Stimulated activated CD8-positive, alpha-beta memory T cell treated with anti-CD3 and anti-CD28 coated beads, Interleukin-12 subunit alpha, Interleukin-12 subunit beta, amount 100 ng/mL, for 24 hours (primary cell): Measurements from ENCODE around the gene IL20RA.

Experiments used
- DNase-seq: peaks from one replicate; pipeline ENCODE4 v3.0.0-alpha.2; 2020; ENCODE audit errors: extremely low read depth

The IL20RA gene

DNA sequence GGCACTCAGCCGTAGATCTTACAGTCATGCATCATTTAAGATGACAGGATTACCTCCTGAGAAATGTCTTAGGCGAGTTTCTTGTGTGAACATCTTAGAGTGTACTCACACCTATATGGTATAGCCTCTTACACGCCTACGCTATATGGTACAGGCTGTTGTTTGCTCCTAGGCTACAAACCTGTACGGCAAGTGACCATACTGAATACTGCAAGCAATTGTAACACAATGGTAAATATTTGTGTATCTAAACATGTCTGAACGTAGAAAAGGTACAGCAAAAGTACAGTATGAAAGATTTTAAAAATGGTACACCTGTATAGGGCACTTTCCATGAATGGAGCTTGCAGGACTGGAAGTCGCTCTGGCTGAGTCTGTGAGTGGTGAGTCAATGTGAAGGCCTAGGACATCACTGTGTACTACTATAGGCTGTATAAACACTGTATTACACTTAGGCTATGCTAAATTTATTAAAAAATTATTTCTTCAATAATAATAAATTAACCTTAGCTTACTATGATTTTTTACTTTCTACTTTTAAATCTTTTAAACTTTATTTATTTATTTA is 541 bp upstream of the IL20RA start:
- no peak for DNase-seq

DNA sequence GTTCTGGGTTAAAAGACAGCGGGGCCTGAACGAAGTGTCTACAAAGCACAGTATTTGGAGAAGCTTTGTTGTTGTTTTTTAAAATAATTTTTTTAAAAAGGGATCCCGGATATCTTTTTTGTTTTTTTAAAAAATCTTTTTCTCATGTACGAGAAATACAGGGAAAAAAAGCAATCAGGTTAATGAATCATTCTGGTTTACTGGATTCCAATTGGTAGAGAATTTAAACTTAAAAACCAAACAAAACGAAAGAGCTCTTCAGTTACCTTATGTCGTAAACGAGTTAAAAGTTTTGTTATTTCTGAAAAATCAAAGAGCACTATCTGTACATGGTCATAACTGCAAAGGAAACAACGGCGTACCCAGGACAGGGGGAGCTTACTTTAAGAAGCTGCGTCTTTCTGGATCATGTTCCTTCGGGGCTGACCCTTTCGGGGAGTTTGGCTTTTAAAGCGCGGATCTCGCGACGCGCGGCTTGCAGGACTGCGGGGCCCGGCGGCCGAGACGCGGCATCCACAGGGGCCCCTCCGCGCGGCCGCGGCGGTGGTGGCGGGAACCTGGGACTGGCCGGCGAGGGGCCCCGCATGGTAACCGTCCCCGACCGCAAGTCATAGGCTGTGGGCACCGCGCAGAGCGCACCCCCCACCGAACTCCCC is 927 bp downstream of the IL20RA start:
- no peak for DNase-seq

DNA sequence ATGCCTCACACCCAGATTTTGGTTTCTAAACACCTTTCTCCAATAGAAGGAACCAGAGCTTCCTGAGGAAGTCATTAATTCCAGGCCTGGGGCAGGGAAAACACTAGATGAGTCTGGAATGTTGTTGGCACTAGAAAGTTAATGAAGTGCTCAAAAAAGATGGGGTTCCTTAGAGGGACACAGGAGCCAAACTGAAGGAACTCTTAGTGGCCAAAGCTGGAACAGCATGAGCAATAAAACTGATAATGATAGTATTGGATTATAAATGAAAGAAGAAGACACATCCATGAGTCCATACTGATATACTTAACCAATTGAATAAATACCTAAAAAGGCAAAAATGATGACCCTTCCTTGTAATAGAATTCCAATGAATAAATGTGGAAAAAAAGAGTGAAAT is 4.4 kb downstream of the IL20RA start:
- DNase-seq, result no peak

DNA sequence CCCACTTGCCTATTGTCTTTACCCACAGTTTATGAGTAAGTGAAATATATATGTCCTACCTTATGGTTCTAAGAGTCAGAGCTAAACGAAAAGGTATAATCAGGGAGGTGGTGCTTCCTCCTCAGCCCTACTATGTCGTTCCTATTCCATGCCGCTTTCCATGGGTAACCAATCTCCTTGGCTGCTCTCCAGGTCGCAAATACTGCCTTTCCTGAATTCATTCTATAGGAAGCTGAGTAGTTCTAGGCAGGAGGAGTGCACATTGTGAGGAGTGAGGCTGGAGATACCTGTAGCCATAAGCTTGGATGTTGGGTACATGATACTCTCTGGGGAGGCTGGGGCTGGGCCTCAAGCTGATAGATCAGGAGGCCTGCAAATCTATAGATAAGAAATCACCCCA is 5.8 kb downstream of the IL20RA start:
- DNase-seq, result no peak

DNA sequence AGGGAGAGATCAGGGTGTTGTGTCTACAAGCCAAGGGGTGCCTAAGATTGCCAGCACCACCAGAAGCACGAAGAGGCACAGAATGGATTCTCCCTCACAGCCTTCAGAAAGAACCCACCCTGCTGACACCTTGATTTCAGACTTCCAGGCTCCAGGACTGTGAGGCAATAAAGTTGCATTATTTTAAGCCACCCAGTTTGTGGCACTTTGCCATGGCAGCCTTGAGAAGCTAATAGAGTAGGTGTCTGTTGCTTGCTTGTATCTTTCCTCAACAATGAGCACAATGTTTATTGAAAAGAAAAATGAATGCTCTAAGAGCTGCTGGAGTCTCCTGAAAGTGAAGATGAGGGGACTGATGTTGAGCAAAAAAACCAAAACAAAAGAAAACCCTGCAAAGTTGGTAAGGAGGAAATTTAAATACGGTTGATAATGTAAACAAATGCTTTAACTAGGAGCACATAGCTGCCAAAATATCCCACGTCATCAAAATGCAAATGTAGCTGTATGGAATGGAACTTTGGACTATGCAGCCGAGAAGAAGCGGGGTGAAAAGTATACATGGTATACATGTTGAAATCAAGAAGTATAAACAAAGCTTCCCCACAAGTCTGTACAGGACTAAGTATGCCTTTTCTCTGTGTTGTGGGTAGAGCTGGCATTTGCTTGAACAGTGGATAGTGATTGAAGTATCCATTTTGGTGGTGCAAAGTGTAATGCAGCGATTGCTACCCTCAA is 8.0 kb downstream of the IL20RA start:
- no peak for DNase-seq

DNA sequence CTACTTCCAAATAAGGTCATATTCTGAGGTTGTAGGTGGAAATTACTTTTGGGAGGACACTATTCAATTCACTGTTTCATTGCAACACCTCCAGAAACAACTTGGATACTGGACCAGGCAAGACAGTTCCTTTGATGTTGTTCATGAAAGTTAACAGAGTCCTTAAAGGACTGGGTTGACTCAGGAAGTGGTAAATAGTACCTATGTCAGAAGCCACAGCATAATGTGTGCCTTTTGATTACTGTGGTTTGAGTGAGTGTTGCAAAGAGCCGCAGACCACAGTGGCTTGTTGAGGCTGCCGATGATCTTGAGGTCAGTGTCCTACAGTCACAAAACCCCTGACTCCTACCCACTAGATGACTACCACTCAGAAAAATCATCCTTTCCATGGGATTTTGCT is 10.9 kb downstream of the IL20RA start:
- peak; percentile 20 for DNase-seq

DNA sequence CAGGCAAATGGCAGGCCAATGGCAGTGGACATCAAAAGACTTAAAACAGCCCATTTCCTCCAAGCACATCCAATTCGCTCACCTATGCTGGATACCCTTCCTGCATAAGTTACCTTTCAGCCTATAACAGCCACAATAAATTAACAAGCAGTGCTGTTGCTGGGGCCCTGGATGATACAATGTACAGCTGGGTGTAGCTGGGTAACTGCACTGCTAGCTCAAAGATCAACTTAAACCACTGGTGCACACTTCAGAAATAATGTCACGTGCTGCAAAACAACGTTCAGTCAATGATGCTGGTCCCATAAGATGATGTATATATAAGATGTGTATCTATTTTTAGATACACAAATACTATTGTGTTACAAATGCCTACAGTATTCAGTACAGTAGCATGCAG is 13.6 kb downstream of the IL20RA start:
- no peak for DNase-seq

DNA sequence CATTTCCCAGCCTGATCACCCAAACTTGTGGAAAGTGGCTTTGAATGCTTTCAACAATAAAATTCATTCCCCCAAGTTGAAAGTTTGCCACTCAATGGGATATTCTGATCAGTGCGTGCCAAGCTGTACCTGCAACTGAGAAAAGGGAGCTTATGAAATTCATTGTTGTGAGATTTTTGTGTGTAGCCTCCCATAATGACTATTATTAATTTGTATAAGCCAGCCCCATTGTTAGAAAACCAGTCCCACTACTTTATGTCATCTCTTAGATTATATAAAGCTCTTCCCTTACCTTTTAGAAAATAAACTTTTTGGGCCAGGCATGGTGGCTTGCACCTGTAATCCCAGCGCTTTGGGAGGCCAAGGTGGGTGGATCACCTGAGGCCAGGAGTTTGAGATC is 15.9 kb downstream of the IL20RA start:
- no peak for DNase-seq

DNA sequence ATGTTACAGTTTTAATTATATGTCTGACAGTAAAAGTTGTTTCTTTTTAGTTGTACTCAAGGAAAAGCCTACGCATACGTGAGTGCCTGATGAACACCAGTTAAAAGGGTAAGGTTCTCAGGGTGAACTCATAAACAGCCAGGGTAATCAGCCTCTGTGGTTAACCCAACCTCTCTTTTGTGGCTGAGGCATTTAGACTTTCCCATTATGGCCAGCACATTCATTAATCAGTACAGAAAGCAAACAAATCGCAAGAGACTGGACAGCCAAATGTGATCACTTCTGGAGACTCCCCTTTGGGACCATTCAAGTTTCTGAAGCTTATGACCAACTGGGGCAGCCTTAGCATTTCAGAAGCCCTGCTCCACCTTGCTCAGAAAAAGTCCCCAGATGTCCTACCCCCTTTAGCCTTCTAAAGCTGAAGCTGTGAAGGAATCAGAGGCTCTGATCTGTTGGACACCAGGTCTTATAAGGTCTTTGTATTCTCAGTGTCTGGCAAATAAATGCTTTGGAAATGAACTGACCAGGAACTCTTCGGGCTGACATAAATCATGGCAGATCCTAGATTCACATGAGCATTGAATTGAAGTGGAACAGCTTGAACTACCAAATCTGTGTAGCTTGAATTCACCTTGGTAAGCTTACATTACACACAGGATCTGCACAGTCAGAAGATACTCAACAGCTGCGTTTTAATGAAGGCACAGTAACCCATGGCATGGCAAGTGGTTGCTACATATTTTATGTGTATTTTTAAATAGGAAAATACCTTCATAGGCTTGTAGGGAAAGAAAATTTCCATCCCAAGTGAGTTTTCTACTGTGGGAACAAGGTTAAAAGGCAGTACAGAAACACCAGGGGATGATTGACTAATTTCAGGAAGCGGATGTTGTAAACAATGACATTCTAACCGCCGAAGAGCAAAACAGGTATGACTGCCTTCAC is 18.7 kb downstream of the IL20RA start:
- no peak for DNase-seq

DNA sequence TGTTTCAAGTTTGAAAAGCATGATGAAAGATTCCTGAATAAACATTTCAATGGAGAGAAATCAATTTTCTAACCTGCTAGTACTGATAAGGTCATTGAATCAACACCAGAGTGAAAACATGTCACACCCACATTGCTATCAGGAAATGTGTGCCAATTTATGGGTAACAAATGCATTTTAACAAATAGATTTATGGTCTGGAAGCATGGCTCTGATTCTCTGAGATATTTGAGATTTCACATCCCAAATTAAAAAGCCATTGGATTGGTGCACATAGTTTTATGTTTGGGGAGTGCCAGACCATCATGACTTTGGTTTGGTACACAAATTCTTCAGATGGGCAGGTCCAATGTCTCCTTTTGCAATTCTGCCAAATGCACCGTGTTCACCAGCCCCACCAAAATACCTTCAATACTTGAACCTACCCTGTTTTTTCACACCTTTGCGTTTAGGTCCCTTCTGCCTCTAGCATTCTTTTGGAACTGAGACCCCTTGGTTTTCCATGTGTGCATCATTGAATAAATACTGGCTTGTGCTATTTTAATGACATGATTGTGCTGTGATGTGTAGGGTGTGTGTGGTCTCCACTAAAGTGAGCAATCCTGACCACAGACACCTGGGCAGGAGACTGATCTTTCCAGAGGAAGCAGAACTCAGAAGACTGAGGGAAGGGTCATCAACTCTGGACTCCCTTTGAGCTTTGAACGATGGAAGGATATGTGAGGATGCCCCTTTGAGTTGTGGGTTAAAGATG is 20.4 kb downstream of the IL20RA start:
- DNase-seq, result no peak

DNA sequence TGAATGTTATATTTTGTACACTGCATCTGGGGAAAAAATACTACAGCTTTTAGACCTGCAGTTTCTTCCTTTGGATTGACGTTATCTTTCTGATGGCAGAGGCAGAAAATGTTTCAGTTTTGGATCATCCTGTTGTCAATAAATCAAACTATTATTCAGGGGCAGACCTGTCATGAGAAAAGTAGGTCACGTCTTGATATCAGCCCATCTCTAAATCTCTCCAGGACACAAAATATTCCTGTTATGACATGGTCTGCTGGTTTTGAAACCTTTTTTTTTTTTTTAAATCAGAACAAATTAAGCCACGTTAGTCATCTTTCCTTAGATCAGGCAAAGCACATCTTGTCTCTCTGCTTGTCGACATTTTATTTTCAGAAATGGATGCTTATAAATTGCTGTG is 24.0 kb downstream of the IL20RA start:
- no peak for DNase-seq

DNA sequence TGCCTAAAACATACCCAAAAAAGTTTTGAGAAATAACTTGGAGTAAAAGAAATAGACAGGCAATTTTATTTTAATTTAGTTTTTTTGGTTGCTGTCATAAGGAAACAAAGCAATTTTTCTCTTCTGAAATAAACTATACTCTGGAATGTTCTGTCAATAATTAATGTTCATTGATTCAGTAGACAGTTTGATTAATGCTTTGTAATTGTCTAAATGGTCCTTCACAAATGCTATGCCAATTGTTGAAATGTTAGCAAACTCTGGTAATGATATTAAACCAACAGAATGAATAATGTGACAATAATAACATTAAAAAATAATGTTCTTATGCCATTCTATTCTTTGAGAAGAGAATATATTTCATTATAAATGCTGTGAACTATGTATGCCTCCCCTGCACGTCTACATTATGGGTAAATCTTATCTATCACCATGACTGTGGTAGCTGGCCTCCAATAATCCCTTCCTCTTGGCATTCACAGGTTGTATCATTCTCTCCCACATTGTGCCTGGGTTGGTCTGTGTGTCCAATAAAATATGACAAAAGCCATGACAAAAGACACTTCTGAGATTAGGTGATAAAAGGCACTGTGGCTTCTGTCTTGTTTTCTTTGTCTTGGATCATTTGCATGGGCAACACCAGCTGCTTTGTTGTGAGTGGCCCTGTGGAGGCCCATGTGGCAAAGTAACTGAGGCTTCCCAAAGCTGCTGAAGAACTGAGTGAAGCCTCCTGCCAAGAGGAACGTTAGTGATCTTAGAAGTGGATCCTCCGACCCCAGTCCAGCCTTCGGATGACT is 25.1 kb downstream of the IL20RA start:
- DNase-seq, result no peak

DNA sequence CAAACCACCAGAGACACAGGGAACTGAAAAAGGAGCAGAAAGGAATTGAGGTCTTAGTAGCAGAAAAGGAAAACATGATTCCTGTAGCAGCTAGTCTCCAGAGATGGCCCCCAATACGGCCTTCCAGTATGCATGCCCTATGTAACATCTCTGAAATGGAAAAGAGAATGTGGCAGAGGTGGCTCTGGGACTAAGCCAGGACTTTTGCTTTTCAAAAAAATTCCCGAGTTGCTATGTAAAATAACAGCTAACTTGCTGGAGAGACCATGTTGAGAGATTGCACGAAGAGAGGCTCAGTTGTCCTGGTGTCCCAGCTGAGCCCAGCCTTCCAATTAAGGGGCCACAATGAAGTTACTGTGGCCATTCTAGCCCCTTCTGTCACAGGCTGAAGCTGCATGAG is 27.7 kb downstream of the IL20RA start:
- no peak for DNase-seq

DNA sequence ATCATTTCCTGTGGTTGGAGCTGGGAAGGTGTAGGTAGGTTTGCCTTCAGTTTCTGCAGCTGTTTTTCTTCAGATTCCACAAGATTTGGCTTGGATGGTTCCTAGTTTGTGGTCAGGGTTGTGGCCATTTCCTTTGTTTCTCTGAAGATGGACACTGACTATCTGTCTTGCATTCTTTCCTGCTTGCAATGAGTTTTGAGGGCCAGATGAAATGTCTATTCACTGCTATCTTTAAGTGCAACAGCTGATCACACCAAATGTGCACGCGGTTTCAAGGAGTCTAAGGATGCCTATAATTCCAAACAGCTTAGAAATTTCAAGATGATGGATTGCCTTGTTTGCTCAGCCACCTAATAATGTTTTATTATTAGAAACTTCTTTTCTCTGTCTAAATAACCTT is 28.4 kb downstream of the IL20RA start:
- DNase-seq, result no peak

DNA sequence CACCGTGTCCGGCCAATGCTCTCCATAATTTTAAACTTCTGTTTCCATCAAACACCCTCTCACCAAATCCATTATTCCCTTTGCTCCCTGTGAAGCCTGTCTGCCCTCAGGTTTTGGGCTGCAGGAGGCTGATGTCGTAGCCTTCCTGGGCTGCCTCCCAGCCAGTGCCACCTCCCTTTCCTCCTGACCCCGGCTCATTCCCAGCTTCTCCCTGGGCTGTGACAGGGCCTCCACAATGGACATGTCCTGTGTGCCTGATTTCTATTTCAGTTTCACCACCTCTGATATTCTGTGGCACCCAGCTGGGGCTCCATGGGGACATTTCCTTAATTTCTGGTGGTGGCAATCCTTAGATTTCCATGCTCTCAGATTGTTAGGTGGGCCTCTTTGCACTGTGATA is 28.8 kb downstream of the IL20RA start:
- DNase-seq, result no peak

DNA sequence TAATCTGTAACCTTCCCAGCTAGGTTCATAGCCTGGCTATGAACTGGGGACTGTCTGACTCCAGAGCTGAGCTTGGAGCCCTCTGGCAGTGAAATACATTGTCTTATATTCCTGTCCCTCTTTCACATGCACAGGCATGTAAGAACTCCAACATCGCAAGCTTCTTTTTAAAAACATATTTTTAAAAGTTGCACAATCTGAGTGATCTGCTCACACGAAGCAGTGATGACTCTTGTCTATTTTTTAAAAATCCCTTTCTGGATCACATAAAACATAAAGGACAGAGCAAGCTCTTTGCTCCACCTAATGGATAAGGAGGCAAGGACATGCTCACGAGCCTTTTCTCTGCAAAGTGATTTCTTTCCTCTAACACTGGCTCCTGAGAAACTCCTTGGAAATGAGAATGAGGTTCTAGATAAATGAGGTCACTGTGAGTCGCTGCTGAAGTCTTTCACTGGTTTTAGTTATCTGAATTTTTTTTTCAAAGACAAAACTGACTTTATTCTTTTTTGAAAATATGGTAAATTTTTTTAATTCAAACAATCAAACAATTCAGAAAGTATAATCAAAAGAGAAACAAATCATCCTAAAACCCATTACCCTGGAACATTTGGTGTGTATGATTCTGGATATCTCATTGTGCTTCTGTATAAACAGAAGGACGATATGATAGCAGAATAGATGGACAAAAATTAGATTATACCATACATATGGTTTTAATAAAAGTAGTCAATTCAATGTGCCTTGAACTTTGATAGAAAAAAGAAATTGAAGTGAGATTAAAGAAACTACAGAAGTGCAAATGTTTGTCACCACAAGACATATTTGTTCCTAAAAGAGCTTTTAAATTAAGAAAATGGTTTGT is 30.8 kb downstream of the IL20RA start:
- DNase-seq, result no peak

DNA sequence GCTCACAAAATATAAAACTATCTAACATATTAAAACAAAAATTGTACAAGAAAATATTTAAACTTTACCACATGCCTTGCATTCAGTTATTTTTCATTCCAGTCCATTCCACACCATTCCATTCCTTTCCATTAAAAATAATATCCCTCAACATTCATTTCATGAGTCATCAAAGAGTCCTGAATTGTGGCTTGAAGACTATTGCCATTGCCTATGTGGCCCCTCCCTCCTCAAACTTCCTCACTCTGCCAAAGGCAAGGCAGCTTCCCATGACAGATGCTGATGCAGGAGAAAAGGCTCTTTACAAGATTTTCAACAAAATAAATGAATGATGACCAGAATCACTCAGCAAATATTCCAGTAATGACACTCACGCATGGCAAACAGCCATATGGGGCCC is 31.7 kb downstream of the IL20RA start:
- DNase-seq, result no peak

DNA sequence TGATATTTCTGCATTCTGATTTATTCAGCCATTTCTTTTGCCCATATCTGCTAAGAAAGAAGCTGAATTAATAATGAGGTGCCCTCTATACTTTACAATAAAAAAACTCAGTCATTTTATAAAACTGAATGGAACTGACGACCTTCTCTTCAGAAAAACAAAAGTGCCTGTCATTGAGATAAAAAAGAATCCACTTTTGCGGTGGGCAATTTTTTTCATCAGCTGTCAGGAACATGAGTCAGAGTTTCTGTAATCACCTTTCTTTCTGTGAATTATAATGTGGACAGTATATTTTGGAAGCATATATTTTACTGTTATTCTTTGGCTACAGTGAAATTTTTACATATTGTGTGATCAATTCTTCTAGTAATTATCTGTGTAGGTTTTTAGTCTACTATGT is 33.4 kb downstream of the IL20RA start:
- DNase-seq, result no peak

DNA sequence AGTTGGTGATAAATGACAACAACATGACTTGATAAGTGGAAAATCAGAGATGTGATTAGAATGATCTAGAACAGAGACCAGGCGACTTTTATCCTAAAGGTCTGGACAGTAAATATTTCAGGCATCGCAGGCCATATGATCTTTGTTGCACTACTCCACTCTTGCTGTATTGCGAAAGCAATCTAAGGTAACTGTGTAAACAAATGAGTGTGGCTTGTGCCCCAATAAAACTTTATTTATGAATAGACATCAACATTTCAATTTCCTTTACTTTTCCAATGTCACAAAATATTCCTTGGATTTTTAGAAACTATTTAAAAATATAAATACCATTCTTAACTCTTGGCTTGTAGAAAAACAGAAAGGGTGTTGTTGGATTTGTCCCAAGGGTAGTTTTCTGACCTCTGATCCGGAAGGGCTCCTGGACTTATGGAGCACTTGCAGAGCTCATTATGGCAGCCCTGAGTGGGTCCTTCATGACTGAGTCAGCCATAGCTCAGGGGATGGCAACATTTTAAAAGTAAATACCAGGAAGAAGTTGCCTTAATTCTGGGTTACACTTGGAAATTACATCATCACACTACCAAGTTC is 34.5 kb downstream of the IL20RA start:
- no peak for DNase-seq
